Keratinocyte (primary cell): ENCODE data around the gene TBC1D13.

Source experiments
- CTCF ChIP-seq, 3 experiments: IDR thresholded peaks in 1 of 3; conservative IDR thresholded peaks in 1 of 3; optimal IDR thresholded peaks in 1 of 3; 2 replicates in 2 of 3; 3 replicates in 1 of 3; pipeline versions ENCODE3 to v1.5.1; 2011; ENCODE audit warnings: low read length in 3 of 3, mild to moderate bottlenecking in 3 of 3, moderate library complexity in 2 of 3, control low read depth in 1 of 3, inconsistent platforms in 1 of 3; ENCODE audit not compliant: insufficient read depth in 2 of 3; ENCODE audit errors: extremely low read depth in 1 of 3
- EZH2 ChIP-seq: IDR thresholded peaks from one replicate; pipeline ENCODE4 v1.6.1; 2012; ENCODE audit warnings: inconsistent platforms, mild to moderate bottlenecking, low read length, moderate library complexity

GRCh38 chr9:128822407-128823042 lies 35.5 kb downstream of the TBC1D13 start:
- TF ChIP-seq EZH2 (no peak), CTCF (optimal IDR thresholded peaks at IDR 0.05 in 1 of 3, IDR thresholded peaks at IDR 0.05 in 1 of 3, conservative IDR thresholded peaks at IDR 0.05 in 1 of 3; ENCODE audit: extremely low read depth in 1 of 3, insufficient read depth in 2 of 3, low read length in 3 of 3) (no peak)
